Activated CD8-positive, alpha-beta memory T cell treated with anti-CD3 and anti-CD28 coated beads, Interleukin-2, amount 50 U/mL, for 24 hours (primary cell): ENCODE data around the gene RNLS.
"Not testable (repeated sequence)": the region's sequence is repeated elsewhere in the genome, so short reads cannot be mapped to it uniquely, and the experiment has no call there.

Experiments used
- DNase-seq: peaks from one replicate; pipeline ENCODE4 v3.0.0-alpha.2; 2020; ENCODE audit errors: extremely low read depth

RNLS gene

GRCh38 chr10:88297103-88297502 lies 286.0 kb downstream of the RNLS start:
- DNase-seq: no peak

GRCh38 chr10:88293651-88294230 lies 289.4 kb downstream of the RNLS start:
- no peak for DNase-seq

- no peak for DNase-seq
Measured at GRCh38 chr10:88293073-88293472, 290.0 kb downstream of the RNLS start.

GRCh38 chr10:88292185-88292514 lies 291.0 kb downstream of the RNLS start:
- no peak for DNase-seq

GRCh38 chr10:88291289-88292184 lies 291.6 kb downstream of the RNLS start:
- no peak for DNase-seq

GRCh38 chr10:88289342-88289741 lies 293.8 kb downstream of the RNLS start:
- DNase-seq: no peak

GRCh38 chr10:88288320-88289059 lies 294.6 kb downstream of the RNLS start:
- DNase-seq: no peak

GRCh38 chr10:88286030-88286429 lies 297.1 kb downstream of the RNLS start:
- no peak for DNase-seq

- DNase-seq: no peak
Measured at GRCh38 chr10:88281592-88282347, 301.3 kb downstream of the RNLS start.

- no peak for DNase-seq
Measured at GRCh38 chr10:88280518-88280917, 302.6 kb downstream of the RNLS start.

- no peak for DNase-seq
Measured at GRCh38 chr10:88278912-88279311, 304.2 kb downstream of the RNLS start.

- not testable (repeated sequence) for DNase-seq
Measured at GRCh38 chr10:88276945-88277344, 306.2 kb downstream of the RNLS start.

- no peak for DNase-seq
Measured at GRCh38 chr10:88274286-88274685, 308.8 kb downstream of the RNLS start.

- no peak for DNase-seq
Measured at GRCh38 chr10:88273567-88273966, 309.6 kb downstream of the RNLS start.

- DNase-seq: no peak
Measured at GRCh38 chr10:88271761-88272543, 311.2 kb downstream of the RNLS start.

- no peak for DNase-seq
Measured at GRCh38 chr10:88270871-88271713, 312.0 kb downstream of the RNLS start.

- DNase-seq: no peak
Measured at GRCh38 chr10:88270061-88270808, 312.9 kb downstream of the RNLS start.

- no peak for DNase-seq
Measured at GRCh38 chr10:88262591-88263234, 320.4 kb downstream of the RNLS start.

- DNase-seq: no peak
Measured at GRCh38 chr10:88261152-88261551, 322.0 kb downstream of the RNLS start.
